ENCODE measurements around the gene EIF2AK3.

Gene EIF2AK3

GRCh38 chr2:88542668-88543067, 84.6 kb downstream of the EIF2AK3 start:
- no peak for DNase-seq (ENCODE audit: low read depth in 2 of 2)

GRCh38 chr2:88540346-88540745, 86.9 kb downstream of the EIF2AK3 start:
- DNase-seq (ENCODE audit: low read depth in 2 of 2) = no peak

- no peak for DNase-seq (ENCODE audit: low read depth in 2 of 2)
Measured at GRCh38 chr2:88538362-88538917, 88.8 kb downstream of the EIF2AK3 start.

- DNase-seq (ENCODE audit: low read depth in 2 of 2) = no peak
Measured at GRCh38 chr2:88537640-88538039, 89.6 kb downstream of the EIF2AK3 start.

GRCh38 chr2:88530081-88530480, 97.2 kb downstream of the EIF2AK3 start:
- DNase-seq (ENCODE audit: low read depth in 2 of 2) = no peak

GRCh38 chr2:88521445-88522073, 105.7 kb downstream of the EIF2AK3 start:
- no peak for DNase-seq (ENCODE audit: low read depth in 2 of 2)

GRCh38 chr2:88517759-88518201, 109.5 kb downstream of the EIF2AK3 start:
- DNase-seq (ENCODE audit: low read depth in 2 of 2) = no peak

Measured in stimulated activated CD8-positive, alpha-beta memory T cell treated with anti-CD3 and anti-CD28 coated beads, Interleukin-2, amount 100 ng/mL, for 48 hours (primary cell).